ENCODE data around the gene GUCD1. TPM values are rescaled to one million over a fixed set of nuclear protein-coding genes. Genes with fewer than 3 reads are reported as not detected.
"Not testable (repeated sequence)": the region's sequence is repeated elsewhere in the genome, so short reads cannot be mapped to it uniquely, and the experiment has no call there.

The GUCD1 gene
- total RNA-seq, 2 donors from 2014 or later: 44.4 to 58.7 TPM

- H3K4me1 ChIP-seq: peaks cover 47% of the 10 kb centered on the region
- peak overlapping the region; percentile 25 to 79 (median 78) for H3K27ac ChIP-seq
- TF ChIP-seq CTCF (IDR thresholded peaks at IDR 0.05): no peak
- peak in 2 of 3 donors; percentile 18 to 26 for TF ChIP-seq POLR2A (IDR thresholded peaks at IDR 0.05)
- peak; percentile 84 for ATAC-seq
- intact Hi-C loops (cut with DNase I): no loop called here
- 26 to 67% methylated on average over 1 to 10 of the region's 12 CpGs for WGBS, 2 donors
- H3K27me3 ChIP-seq: no peaks in the 10 kb centered on the region
- no peaks in the 10 kb centered on the region for H3K36me3 ChIP-seq (replicated peaks in 1 of 2; ENCODE audit: insufficient read depth in 1 of 2, low read depth in 2 of 2)
- peak; percentile 92 to 95 (median 94) for DNase-seq
- H3K9me3 ChIP-seq: no peaks in the 10 kb centered on the region
- no peak overlapping the region for H3K4me3 ChIP-seq
Measured at GRCh38 chr22:24601217-24602104, 46.5 kb upstream of the GUCD1 start.

GRCh38 chr22:24599958-24600715, 45.2 kb upstream of the GUCD1 start:
- H3K27ac ChIP-seq: peak overlapping the region in 3 of 4 donors; percentile 78 to 79 (median 78)
- H3K9me3 ChIP-seq; DNase-seq; H3K27me3 ChIP-seq; H3K4me3 ChIP-seq; intact Hi-C loops (cut with DNase I); ATAC-seq; H3K36me3 ChIP-seq (replicated peaks in 1 of 2; ENCODE audit: insufficient read depth in 1 of 2, low read depth in 2 of 2): not testable (repeated sequence)
- H3K4me1 ChIP-seq: peaks cover 50% of the 10 kb centered on the region
- WGBS, 2 donors: 80 to 88% methylated on average over 1 to 3 of the region's 3 CpGs

- WGBS, 2 donors: 67 to 74% methylated on average over 5 to 8 of the region's 8 CpGs
- Histone ChIP-seq H3K9me3 (no peaks in the 10 kb centered on the region), H3K4me1 (peaks cover 56% of the 10 kb centered on the region), H3K4me3 (no peak overlapping the region), H3K36me3 (replicated peaks in 1 of 2; ENCODE audit: insufficient read depth in 1 of 2, low read depth in 2 of 2) (no peaks in the 10 kb centered on the region), H3K27ac (peak overlapping the region in 3 of 4 donors; percentile 30 to 79 (median 78)), H3K27me3 (no peaks in the 10 kb centered on the region)
- intact Hi-C loops (cut with DNase I): no loop called here
- ATAC-seq (no peak), DNase-seq (no peak)
- TF ChIP-seq CTCF (IDR thresholded peaks at IDR 0.05): no peak
Measured at GRCh38 chr22:24599514-24599913, 44.6 kb upstream of the GUCD1 start.

GRCh38 chr22:24597076-24597475, 42.1 kb upstream of the GUCD1 start:
- intact Hi-C loops (cut with DNase I); H3K4me3 ChIP-seq; H3K27ac ChIP-seq; H3K36me3 ChIP-seq (replicated peaks in 1 of 2; ENCODE audit: insufficient read depth in 1 of 2, low read depth in 2 of 2); H3K9me3 ChIP-seq; ATAC-seq; H3K27me3 ChIP-seq; DNase-seq: not testable (repeated sequence)
- WGBS, 2 donors: 80 to 85% methylated on average over 9 of the region's 9 CpGs
- H3K4me1 ChIP-seq: peaks cover 60% of the 10 kb centered on the region

GRCh38 chr22:24595863-24596262, 40.9 kb upstream of the GUCD1 start:
- H3K27ac ChIP-seq: no peak overlapping the region
- intact Hi-C loops (cut with DNase I): no loop called here
- peaks cover 50% of the 10 kb centered on the region for H3K4me1 ChIP-seq
- DNase-seq (no peak), ATAC-seq (no peak)
- 85 to 87% methylated on average over 4 of the region's 4 CpGs for WGBS, 2 donors
- H3K4me3 ChIP-seq: no peak overlapping the region
- TF ChIP-seq CTCF (IDR thresholded peaks at IDR 0.05) (no peak), POLR2A (IDR thresholded peaks at IDR 0.05) (no peak)
- no peaks in the 10 kb centered on the region for H3K9me3 ChIP-seq
- H3K36me3 ChIP-seq (replicated peaks in 1 of 2; ENCODE audit: insufficient read depth in 1 of 2, low read depth in 2 of 2): no peaks in the 10 kb centered on the region
- H3K27me3 ChIP-seq: no peaks in the 10 kb centered on the region
